ENCODE measurements around the gene ZAR1L.

ZAR1L gene

GRCh38 chr13:32315238-32316027 is at the start of gene ZAR1L, which contains the start of gene BRCA2 (continued):
- no peak for TF ChIP-seq REPIN1 (tag by site-specific recombination; IDR thresholded peaks at IDR 0.05; ENCODE audit: low read depth)
- TF ChIP-seq KLF9 (tag by site-specific recombination; IDR thresholded peaks at IDR 0.05; ENCODE audit: low read depth): peak; percentile 83
- TF ChIP-seq ZBTB20 (tag by site-specific recombination; IDR thresholded peaks at IDR 0.05): no peak; the same call in 1 of the 2 replicates
- TF ChIP-seq ZNF585B (tag by site-specific recombination; IDR thresholded peaks at IDR 0.05): no peak
- peak; percentile 18; the same call in 1 of the 2 replicates for TF ChIP-seq ZBTB11 (tag by site-specific recombination; conservative IDR thresholded peaks at IDR 0.05; ENCODE audit: low read depth)
- TF ChIP-seq PRDM1 (tag by site-specific recombination; IDR thresholded peaks at IDR 0.05): no peak
- peak; percentile 72 for TF ChIP-seq HIC1 (tag by site-specific recombination; IDR thresholded peaks at IDR 0.05)
- TF ChIP-seq ZNF843 (tag by site-specific recombination; IDR thresholded peaks at IDR 0.05): peak; percentile 34; the same call in 1 of the 2 replicates
- TF ChIP-seq ZNF510 (tag by site-specific recombination; IDR thresholded peaks at IDR 0.05; ENCODE audit: insufficient replicate concordance): no peak
- TF ChIP-seq ZNF416 (tag by site-specific recombination; IDR thresholded peaks at IDR 0.05): no peak
- no peak for TF ChIP-seq HOXA7 (CRISPR knock-in tag; IDR thresholded peaks at IDR 0.05; ENCODE audit: borderline replicate concordance)
- no peak for TF ChIP-seq YY2 (tag by site-specific recombination; IDR thresholded peaks at IDR 0.05)
- 0 out of 2 replicates have a peak, but pooled peaks have one; percentile 9 for TF ChIP-seq ZNF146 (tag by site-specific recombination; IDR thresholded peaks at IDR 0.05)
- TF ChIP-seq ZNF138 (tag by site-specific recombination; IDR thresholded peaks at IDR 0.05; ENCODE audit: borderline replicate concordance): no peak
- TF ChIP-seq ZNF518A (tag by site-specific recombination; conservative IDR thresholded peaks at IDR 0.05; ENCODE audit: low read depth): 0 out of 2 replicates have a peak, but pooled peaks have one; percentile 60
- peak; percentile 73 for TF ChIP-seq GLIS2 (tag by site-specific recombination; IDR thresholded peaks at IDR 0.05)
- no peak for TF ChIP-seq ZNF548 (tag by site-specific recombination; IDR thresholded peaks at IDR 0.05)
- peak; percentile 43; the same call in 1 of the 2 replicates for TF ChIP-seq ZFHX2 (tag by site-specific recombination; conservative IDR thresholded peaks at IDR 0.05)
- no peak for TF ChIP-seq ZNF174 (tag by site-specific recombination; IDR thresholded peaks at IDR 0.05)
- TF ChIP-seq BCL6B (tag by site-specific recombination; IDR thresholded peaks at IDR 0.05): peak; percentile 66; the same call in 1 of the 2 replicates
- 0 out of 2 replicates have a peak, but pooled peaks have one; percentile 26 for TF ChIP-seq ZNF10 (tag by site-specific recombination; IDR thresholded peaks at IDR 0.05)
- TF ChIP-seq HOXC10 (CRISPR knock-in tag; IDR thresholded peaks at IDR 0.05): no peak
- TF ChIP-seq ZNF830 (tag by site-specific recombination; IDR thresholded peaks at IDR 0.05; ENCODE audit: low read depth): no peak
- peak; percentile 15; the same call in 1 of the 2 replicates for TF ChIP-seq CTCF (tag by site-specific recombination; IDR thresholded peaks at IDR 0.05)

Data from HEK293 (cell line).